Activated CD4-positive, CD25-positive, alpha-beta regulatory T cell treated with anti-CD3 and anti-CD28 coated beads, Interleukin-2, amount 50 U/mL, for 16 hours (primary cell): ENCODE measurements around the gene PLPPR3.
"Not testable (repeated sequence)": the region's sequence is repeated elsewhere in the genome, so short reads cannot be mapped to it uniquely, and the experiment has no call there.

Source experiments
- DNase-seq: peaks from one replicate; pipeline ENCODE4 v3.0.0-alpha.2; 2020; ENCODE audit warnings: low read depth, low spot score

PLPPR3 gene

GRCh38 chr19:853614-854220, 32.0 kb upstream of the PLPPR3 start:
- not testable (repeated sequence) for DNase-seq

GRCh38 chr19:853014-853585, 31.3 kb upstream of the PLPPR3 start:
- DNase-seq, result no peak

- DNase-seq, result no peak
Measured at GRCh38 chr19:852136-853013, 30.6 kb upstream of the PLPPR3 start, which contains the start of gene ELANE. Gene ELANE (plus strand): TSS chr19:852303. CDS start chr19:852329, 26 bp downstream.

GRCh38 chr19:850979-851335, 29.2 kb upstream of the PLPPR3 start:
- DNase-seq, result no peak

GRCh38 chr19:850221-850978, 28.6 kb upstream of the PLPPR3 start:
- no peak for DNase-seq

GRCh38 chr19:849195-849594, 27.4 kb upstream of the PLPPR3 start:
- not testable (repeated sequence) for DNase-seq

- DNase-seq, result no peak
Measured at GRCh38 chr19:848386-848921, 26.7 kb upstream of the PLPPR3 start.

GRCh38 chr19:845707-846521, 24.2 kb upstream of the PLPPR3 start:
- no peak for DNase-seq

- no peak for DNase-seq
Measured at GRCh38 chr19:844546-844971, 22.8 kb upstream of the PLPPR3 start.

- DNase-seq, result no peak
Measured at GRCh38 chr19:843836-844545, 22.2 kb upstream of the PLPPR3 start.

- no peak for DNase-seq
Measured at GRCh38 chr19:843180-843835, 21.6 kb upstream of the PLPPR3 start.

- DNase-seq, result not testable (repeated sequence)
Measured at GRCh38 chr19:842802-843179, 21.0 kb upstream of the PLPPR3 start.

- no peak for DNase-seq
Measured at GRCh38 chr19:840519-841206, 18.9 kb upstream of the PLPPR3 start, which contains the start of gene PRTN3. Gene PRTN3 (plus strand): TSS chr19:840999. CDS start chr19:841009, 10 bp downstream.

- DNase-seq, result no peak
Measured at GRCh38 chr19:835210-835810, 13.6 kb upstream of the PLPPR3 start.

GRCh38 chr19:834216-834615, 12.5 kb upstream of the PLPPR3 start:
- DNase-seq, result no peak

GRCh38 chr19:831407-832369, 9.9 kb upstream of the PLPPR3 start:
- DNase-seq, result no peak

GRCh38 chr19:829129-829758, 7.5 kb upstream of the PLPPR3 start:
- no peak for DNase-seq
